Peyer's patch (tissue), 4 donors: ENCODE measurements around the gene EPHB4.

ENCODE experiments used
- CTCF ChIP-seq, 6 experiments: fragments of 450-650 bp in 4 of 6; fragments of 200-600 bp in 2 of 6; sonication (generic) in 1 of 6; IDR thresholded peaks; one replicate each; pipeline ENCODE4 v1.5.1; 2017 to 2019; ENCODE audit warnings: antibody characterized with exemption in 6 of 6, mild to moderate bottlenecking in 3 of 6, moderate library complexity in 1 of 6
- POLR2A ChIP-seq, 2 donors: fragments of 450-650 bp; IDR thresholded peaks; one replicate each; pipeline ENCODE4 v1.5.1; 2017; ENCODE audit warnings: antibody characterized with exemption in 2 of 2, mild to moderate bottlenecking in 2 of 2, moderate library complexity in 2 of 2

GRCh38 chr7:100779359-100779758, 48.0 kb downstream of the EPHB4 start:
- TF ChIP-seq POLR2A (IDR thresholded peaks at IDR 0.05) = no peak
- TF ChIP-seq CTCF (IDR thresholded peaks at IDR 0.05) = no peak
